Measurements from ENCODE around the gene UBXN2A.

The UBXN2A gene

GRCh38 chr2:24046930-24047702, 106.9 kb downstream of the UBXN2A start, which contains the start of gene WDCP:
TSS of gene WDCP (minus strand) at chr2:24047391. CDS start at chr2:24039494, 7,897 bp downstream.
- DNase-seq = peak; percentile 100

- DNase-seq = no peak
Measured at GRCh38 chr2:24047703-24048033, 107.4 kb downstream of the UBXN2A start.

- DNase-seq = peak; percentile 49
Measured at GRCh38 chr2:24048769-24049484, 108.7 kb downstream of the UBXN2A start.

- peak; percentile 80 for DNase-seq
Measured at GRCh38 chr2:24049485-24050021, 109.3 kb downstream of the UBXN2A start, which contains the start of gene FKBP1B. TSS of gene FKBP1B (plus strand) at chr2:24049741. CDS start at chr2:24049850, 109 bp downstream.

GRCh38 chr2:24050041-24050979, 110.0 kb downstream of the UBXN2A start:
- no peak for DNase-seq

- no peak for DNase-seq
Measured at GRCh38 chr2:24051833-24052232, 111.6 kb downstream of the UBXN2A start.

- no peak for DNase-seq
Measured at GRCh38 chr2:24052951-24053350, 112.7 kb downstream of the UBXN2A start.
